MCF 10A (cell line): ENCODE results near the gene LAMTOR4. TPM values are rescaled to one million over a fixed set of nuclear protein-coding genes. Genes with fewer than 3 reads are reported as not detected.

Experiments used
- BruUV-seq: library from RNA; stranded (reverse); fragments of 400-500 nt; replicated peaks from 2 replicates; lab custom pipeline; 2021; lab: Mats Ljungman, UMichigan
- CTCF ChIA-PET: fragments of 300-600 bp; sonication (Branson Sonifier 250); formaldehyde crosslinking; extraction: SDS; loops from one replicate; lab custom pipeline; 2021; ENCODE audit warnings: antibody characterized with exemption, inconsistent platforms; lab: Yijun Ruan, JAX
- POLR2A ChIA-PET: fragments of 300-600, 350-650 bp; sonication (Branson Sonifier 250); formaldehyde crosslinking; extraction: SDS; loops from one replicate; lab custom pipeline; 2020; ENCODE audit warnings: antibody characterized with exemption, inconsistent platforms; lab: Yijun Ruan, JAX
- DNase-seq: peaks from one replicate; pipeline ENCODE4 v3.0.0-alpha.2; 2018; ENCODE audit not compliant: unreplicated experiment
- H3K27ac Mint-ChIP-seq: one replicate; pipeline ENCODE4 v1.8.0; 2022; ENCODE audit warnings: mild to moderate bottlenecking, low read depth, mixed read lengths; ENCODE audit not compliant: unreplicated experiment
- H3K27me3 Mint-ChIP-seq: one replicate; pipeline ENCODE4 v1.8.0; 2022; ENCODE audit warnings: mixed read lengths; ENCODE audit not compliant: insufficient read depth, unreplicated experiment
- H3K36me3 Mint-ChIP-seq: one replicate; pipeline ENCODE4 v1.8.0; 2022; ENCODE audit warnings: mild to moderate bottlenecking, moderate library complexity, mixed read lengths; ENCODE audit not compliant: insufficient read depth, unreplicated experiment
- H3K4me1 Mint-ChIP-seq: one replicate; pipeline ENCODE4 v1.8.0; 2022; ENCODE audit warnings: mixed read lengths; ENCODE audit not compliant: insufficient read depth, unreplicated experiment
- H3K4me3 Mint-ChIP-seq: one replicate; pipeline ENCODE4 v1.8.0; 2022; ENCODE audit warnings: mild to moderate bottlenecking, moderate library complexity, mixed read lengths; ENCODE audit not compliant: unreplicated experiment
- H3K9me3 Mint-ChIP-seq: one replicate; pipeline ENCODE4 v1.8.0; 2022; ENCODE audit warnings: mixed read lengths; ENCODE audit not compliant: unreplicated experiment
- intact Hi-C: fragments of 100-400 bp; cut with micrococcal nuclease; formaldehyde crosslinking; loops from 2 replicates; pipeline ENCODE4 v1.14.1; 2022
- total RNA-seq: library from RNA; stranded (reverse); gene quantifications from 2 replicates; pipeline ENCODE4 v1.2.3, GENCODE V29; 2022
- TF ChIP-seq, protein P1 (sequence below): fragments of 200-600 bp; IDR thresholded peaks from one replicate; pipeline ENCODE4 v1.8.0; 2022; ENCODE audit warnings: antibody characterized with exemption, mild to moderate bottlenecking; ENCODE audit not compliant: unreplicated experiment

LAMTOR4 gene
- total RNA-seq, 1 experiment from 2014 or later: 76.6 TPM

DNA sequence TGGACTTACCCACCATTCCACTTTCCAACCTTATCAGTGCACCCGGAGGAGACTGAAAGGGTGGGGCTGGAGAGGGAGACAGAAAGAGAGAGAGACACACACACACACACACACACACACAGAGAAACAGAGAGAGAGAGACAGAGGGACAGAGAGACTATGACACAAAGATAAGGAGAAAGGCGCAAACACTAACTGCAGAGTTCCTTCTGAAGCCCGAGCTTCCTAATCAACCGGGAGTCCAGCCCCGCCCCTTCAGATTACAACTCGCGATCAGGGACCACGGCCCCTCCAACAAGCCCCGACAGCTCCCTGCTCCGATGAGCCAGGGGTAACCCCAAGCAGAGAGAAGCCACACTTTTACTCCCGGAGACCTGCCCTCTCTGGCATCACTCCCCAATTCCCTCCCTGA, 19.2 kb downstream of the LAMTOR4 start:
- POLR2A ChIA-PET: interaction anchor here (0.8 to 1.6 kb wide), 3 partner anchors 9 to 19 kb away, joined by 4 to 8 read pairs (median 6); partner anchors contain the start of genes GPC2, LAMTOR4, STAG3 and TRAPPC14
- CTCF ChIA-PET: interaction anchor here (0.6 to 1.7 kb wide), 3 partner anchors 25 to 113 kb away, joined by 3 to 5 read pairs (median 4); no protein-coding TSS in a partner anchor
- no TSS peak for BruUV-seq
- H3K4me1 Mint-ChIP-seq: peaks cover 28% of the 10 kb centered on the region
- TF ChIP-seq, protein P1, sequence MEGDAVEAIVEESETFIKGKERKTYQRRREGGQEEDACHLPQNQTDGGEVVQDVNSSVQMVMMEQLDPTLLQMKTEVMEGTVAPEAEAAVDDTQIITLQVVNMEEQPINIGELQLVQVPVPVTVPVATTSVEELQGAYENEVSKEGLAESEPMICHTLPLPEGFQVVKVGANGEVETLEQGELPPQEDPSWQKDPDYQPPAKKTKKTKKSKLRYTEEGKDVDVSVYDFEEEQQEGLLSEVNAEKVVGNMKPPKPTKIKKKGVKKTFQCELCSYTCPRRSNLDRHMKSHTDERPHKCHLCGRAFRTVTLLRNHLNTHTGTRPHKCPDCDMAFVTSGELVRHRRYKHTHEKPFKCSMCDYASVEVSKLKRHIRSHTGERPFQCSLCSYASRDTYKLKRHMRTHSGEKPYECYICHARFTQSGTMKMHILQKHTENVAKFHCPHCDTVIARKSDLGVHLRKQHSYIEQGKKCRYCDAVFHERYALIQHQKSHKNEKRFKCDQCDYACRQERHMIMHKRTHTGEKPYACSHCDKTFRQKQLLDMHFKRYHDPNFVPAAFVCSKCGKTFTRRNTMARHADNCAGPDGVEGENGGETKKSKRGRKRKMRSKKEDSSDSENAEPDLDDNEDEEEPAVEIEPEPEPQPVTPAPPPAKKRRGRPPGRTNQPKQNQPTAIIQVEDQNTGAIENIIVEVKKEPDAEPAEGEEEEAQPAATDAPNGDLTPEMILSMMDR: no peak
- H3K4me3 Mint-ChIP-seq: no peak overlapping the region
- intact Hi-C loops: no loop called here
- no peak overlapping the region for H3K27ac Mint-ChIP-seq
- H3K36me3 Mint-ChIP-seq: no peaks in the 10 kb centered on the region
- no peaks in the 10 kb centered on the region for H3K9me3 Mint-ChIP-seq
- peaks cover 42% of the 10 kb centered on the region for H3K27me3 Mint-ChIP-seq
- DNase-seq: no peak

DNA sequence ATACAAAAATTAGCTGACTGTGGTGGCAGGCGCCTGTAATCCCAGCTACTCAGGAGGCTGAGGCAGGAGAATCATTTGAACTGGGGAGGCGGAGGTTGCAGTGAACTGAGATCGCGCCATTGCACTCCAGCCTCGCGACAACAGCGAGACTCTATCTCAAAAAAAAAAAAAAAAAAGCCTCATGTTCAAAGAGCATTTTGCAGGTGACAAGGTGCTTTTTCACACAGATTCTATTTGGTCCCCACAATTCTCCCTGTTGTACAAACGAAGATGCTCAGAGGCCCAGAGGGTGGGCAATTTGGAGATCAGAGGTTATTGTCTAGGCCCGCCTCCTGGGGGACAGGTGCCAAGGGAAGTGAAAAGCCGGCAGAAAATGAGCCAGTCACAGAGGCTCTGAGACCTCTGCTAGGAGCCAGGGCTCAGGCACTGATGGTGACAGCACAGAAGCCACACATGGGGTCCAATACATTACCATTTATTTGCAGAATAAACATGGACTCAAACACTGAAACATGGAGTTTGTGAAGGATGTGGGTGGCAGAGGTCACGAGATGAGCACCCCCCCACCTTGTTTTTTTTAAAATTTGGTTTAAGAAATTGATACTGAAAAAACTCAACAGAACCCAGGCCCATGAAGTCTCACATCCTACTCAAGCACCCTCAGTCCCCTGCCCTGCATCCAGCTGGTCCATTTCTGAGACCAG, 20.6 kb downstream of the LAMTOR4 start:
- H3K27me3 Mint-ChIP-seq: peaks cover 42% of the 10 kb centered on the region
- H3K4me3 Mint-ChIP-seq: no peak overlapping the region
- POLR2A ChIA-PET: interaction anchor here (1.6 kb wide), 1 partner anchor 8 kb away, joined by 8 read pairs; the partner anchor contains the start of genes GPC2 and STAG3
- no peak for DNase-seq
- BruUV-seq: no TSS peak
- CTCF ChIA-PET: no interaction called here
- H3K27ac Mint-ChIP-seq: no peak overlapping the region
- H3K9me3 Mint-ChIP-seq: no peaks in the 10 kb centered on the region
- peaks cover 19% of the 10 kb centered on the region for H3K4me1 Mint-ChIP-seq
- intact Hi-C loops: no loop called here
- H3K36me3 Mint-ChIP-seq: no peaks in the 10 kb centered on the region
- TF ChIP-seq, protein P1: no peak

DNA sequence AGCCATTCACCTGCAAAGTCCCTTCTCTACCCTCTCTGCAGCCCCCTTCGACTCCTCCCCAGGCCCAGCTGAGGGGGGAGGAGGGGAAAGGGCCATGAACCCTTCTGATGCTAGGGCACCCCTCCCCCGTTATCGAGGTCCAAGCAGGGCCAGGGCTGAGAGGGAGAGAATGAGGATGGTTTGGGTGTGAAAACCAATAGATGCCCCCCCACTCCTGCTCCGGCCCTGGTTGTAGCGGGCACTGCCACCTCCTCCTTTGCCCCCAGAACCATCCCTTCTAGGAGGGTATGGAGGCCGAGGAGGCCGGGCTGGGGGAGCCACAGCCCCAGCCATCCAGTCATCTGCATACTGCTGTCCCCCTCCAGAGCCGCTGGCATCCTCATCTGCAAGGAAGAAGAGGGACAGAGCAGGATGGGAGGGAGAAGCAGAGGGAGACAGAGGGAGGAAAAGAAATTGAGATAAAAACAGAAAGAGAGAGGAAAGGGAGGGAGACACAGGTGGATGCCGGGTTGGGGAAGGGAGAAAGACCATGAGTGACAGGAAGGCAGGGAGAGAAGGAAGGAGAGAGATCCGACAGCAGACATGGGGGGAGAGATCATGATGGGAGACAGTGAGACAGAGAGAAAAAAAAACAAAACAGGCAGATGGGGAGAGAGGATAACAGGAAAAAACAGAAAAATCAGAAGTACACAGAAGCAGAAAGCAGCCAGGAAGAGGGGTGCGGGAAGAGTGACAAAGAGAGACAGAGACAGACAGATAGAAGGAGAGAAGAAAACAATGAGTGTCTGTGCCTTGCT, 21.6 kb downstream of the LAMTOR4 start:
- H3K4me1 Mint-ChIP-seq: peaks cover 19% of the 10 kb centered on the region
- peak overlapping the region; percentile 38 for H3K4me3 Mint-ChIP-seq
- no peak for DNase-seq
- no peaks in the 10 kb centered on the region for H3K36me3 Mint-ChIP-seq
- TF ChIP-seq, protein P1: no peak
- intact Hi-C loops: no loop called here
- peaks cover 42% of the 10 kb centered on the region for H3K27me3 Mint-ChIP-seq
- BruUV-seq: no TSS peak
- POLR2A ChIA-PET: no interaction called here
- no peaks in the 10 kb centered on the region for H3K9me3 Mint-ChIP-seq
- CTCF ChIA-PET: no interaction called here
- no peak overlapping the region for H3K27ac Mint-ChIP-seq
